ENCODE results near the gene CAPN11.
"Not testable (repeated sequence)": the region's sequence is repeated elsewhere in the genome, so short reads cannot be mapped to it uniquely, and the experiment has no call there.

The CAPN11 gene

GRCh38 chr6:44227148-44227793 is 68.7 kb downstream of the CAPN11 start:
- DNase-seq (ENCODE audit: low spot score) = no peak

GRCh38 chr6:44228031-44228430 is 69.4 kb downstream of the CAPN11 start:
- DNase-seq (ENCODE audit: low spot score) = no peak

GRCh38 chr6:44228433-44228832 is 69.8 kb downstream of the CAPN11 start:
- no peak for DNase-seq (ENCODE audit: low spot score)

- DNase-seq (ENCODE audit: low spot score) = no peak
These were observed 70.2 kb downstream of the CAPN11 start for GRCh38 chr6:44228836-44229235.

DNA sequence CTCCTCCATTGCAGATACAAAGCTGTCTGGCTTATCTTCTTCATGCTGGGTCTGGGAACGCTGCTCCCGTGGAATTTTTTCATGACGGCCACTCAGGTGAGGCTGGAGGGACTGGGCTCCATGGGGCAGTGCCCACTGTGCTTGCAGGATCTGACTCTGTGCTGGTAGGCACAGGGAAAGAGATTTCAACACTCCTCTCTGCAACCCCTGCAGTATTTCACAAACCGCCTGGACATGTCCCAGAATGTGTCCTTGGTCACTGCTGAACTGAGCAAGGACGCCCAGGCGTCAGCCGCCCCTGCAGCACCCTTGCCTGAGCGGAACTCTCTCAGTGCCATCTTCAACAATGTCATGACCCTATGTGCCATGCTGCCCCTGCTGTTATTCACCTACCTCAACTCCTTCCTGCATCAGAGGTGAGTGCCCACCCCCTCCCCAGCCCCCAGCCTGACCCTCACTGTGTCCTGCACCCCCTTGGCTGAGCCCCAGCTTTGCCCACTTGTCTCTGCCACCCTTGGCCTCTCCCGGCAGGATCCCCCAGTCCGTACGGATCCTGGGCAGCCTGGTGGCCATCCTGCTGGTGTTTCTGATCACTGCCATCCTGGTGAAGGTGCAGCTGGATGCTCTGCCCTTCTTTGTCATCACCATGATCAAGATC is 70.9 kb downstream of the CAPN11 start:
- DNase-seq (ENCODE audit: low spot score) = no peak

DNA sequence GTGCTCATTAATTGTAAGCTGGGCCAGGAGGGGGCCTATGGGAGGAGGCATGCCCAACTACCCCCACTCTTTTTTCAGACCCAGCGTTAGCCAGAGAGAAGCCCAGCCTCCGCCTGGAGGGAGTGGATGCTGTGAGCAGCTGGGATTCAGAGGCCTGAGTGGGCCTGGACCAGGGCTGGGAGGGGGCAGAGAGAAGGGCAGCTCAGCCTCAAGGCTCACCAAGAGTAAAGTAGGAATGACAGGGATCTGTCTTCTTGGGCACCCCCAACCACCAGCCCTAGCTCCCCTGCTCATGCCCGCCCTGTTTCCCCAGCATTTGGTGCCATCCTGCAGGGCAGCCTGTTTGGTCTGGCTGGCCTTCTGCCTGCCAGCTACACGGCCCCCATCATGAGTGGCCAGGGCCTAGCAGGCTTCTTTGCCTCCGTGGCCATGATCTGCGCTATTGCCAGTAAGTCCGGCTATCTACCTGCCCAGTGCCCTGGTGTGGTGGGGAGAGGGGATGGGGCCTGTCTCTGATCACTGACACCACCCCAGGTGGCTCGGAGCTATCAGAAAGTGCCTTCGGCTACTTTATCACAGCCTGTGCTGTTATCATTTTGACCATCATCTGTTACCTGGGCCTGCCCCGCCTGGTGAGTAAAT is 71.5 kb downstream of the CAPN11 start:
- no peak for DNase-seq (ENCODE audit: low spot score)

GRCh38 chr6:44231426-44231825 is 72.8 kb downstream of the CAPN11 start:
- not testable (repeated sequence) for DNase-seq (ENCODE audit: low spot score)

GRCh38 chr6:44232676-44233566 is 74.3 kb downstream of the CAPN11 start:
- no peak for DNase-seq (ENCODE audit: low spot score)

DNA sequence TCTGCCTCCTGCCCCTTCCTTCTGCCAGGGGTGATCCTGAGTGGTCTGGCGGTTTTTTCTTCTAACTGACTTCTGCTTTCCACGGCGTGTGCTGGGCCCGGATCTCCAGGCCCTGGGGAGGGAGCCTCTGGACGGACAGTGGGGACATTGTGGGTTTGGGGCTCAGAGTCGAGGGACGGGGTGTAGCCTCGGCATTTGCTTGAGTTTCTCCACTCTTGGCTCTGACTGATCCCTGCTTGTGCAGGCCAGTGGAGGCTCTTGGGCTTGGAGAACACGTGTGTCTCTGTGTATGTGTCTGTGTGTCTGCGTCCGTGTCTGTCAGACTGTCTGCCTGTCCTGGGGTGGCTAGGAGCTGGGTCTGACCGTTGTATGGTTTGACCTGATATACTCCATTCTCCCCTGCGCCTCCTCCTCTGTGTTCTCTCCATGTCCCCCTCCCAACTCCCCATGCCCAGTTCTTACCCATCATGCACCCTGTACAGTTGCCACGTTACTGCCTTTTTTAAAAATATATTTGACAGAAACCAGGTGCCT is 75.0 kb downstream of the CAPN11 start:
- no peak for DNase-seq (ENCODE audit: low spot score)

Small RNA genes within 50 kb of the gene (small RNA-seq; reads per million reads assigned to genes)
- gene RN7SL811P = 0 reads per million in 2 experiments

Data from SK-N-DZ (cell line).